EH (cell line): ENCODE results near the gene RGS13.

Source experiments
- DNase-seq: peaks from one replicate; pipeline ENCODE4 v3.0.0-alpha.2; 2015; ENCODE audit warnings: low read depth

Gene RGS13

GRCh38 chr1:192635939-192636338 is at the start of gene RGS13:
RGS13 (plus strand) TSS chr1:192636147; CDS start chr1:192644335, 8,188 bp downstream.
- DNase-seq = no peak

- no peak for DNase-seq
Measured at GRCh38 chr1:192587386-192588266, 48.3 kb upstream of the RGS13 start.

- peak; percentile 61 for DNase-seq
Measured at GRCh38 chr1:192588546-192588945, 47.4 kb upstream of the RGS13 start.

GRCh38 chr1:192589813-192590212 is 46.1 kb upstream of the RGS13 start:
- peak; percentile 54 for DNase-seq

- DNase-seq = no peak
Measured at GRCh38 chr1:192592517-192592916, 43.4 kb upstream of the RGS13 start.

- DNase-seq = peak; percentile 26
Measured at GRCh38 chr1:192592981-192593708, 42.8 kb upstream of the RGS13 start.

- DNase-seq = no peak
Measured at GRCh38 chr1:192595299-192595698, 40.6 kb upstream of the RGS13 start.

- no peak for DNase-seq
Measured at GRCh38 chr1:192598589-192598988, 37.4 kb upstream of the RGS13 start.

- DNase-seq = no peak
Measured at GRCh38 chr1:192600275-192600674, 35.7 kb upstream of the RGS13 start.

GRCh38 chr1:192601143-192601542 is 34.8 kb upstream of the RGS13 start:
- no peak for DNase-seq

- peak; percentile 13 for DNase-seq
Measured at GRCh38 chr1:192601567-192601966, 34.4 kb upstream of the RGS13 start.

GRCh38 chr1:192602757-192603156 is 33.2 kb upstream of the RGS13 start:
- no peak for DNase-seq

GRCh38 chr1:192603218-192603787 is 32.6 kb upstream of the RGS13 start:
- DNase-seq = no peak

- peak; percentile 10 for DNase-seq
Measured at GRCh38 chr1:192604979-192605620, 30.8 kb upstream of the RGS13 start.

- DNase-seq = no peak
Measured at GRCh38 chr1:192608671-192609070, 27.3 kb upstream of the RGS13 start.

- no peak for DNase-seq
Measured at GRCh38 chr1:192609110-192610079, 26.6 kb upstream of the RGS13 start.

GRCh38 chr1:192610112-192610889 is 25.6 kb upstream of the RGS13 start:
- peak; percentile 46 for DNase-seq

- DNase-seq = no peak
Measured at GRCh38 chr1:192615055-192615454, 20.9 kb upstream of the RGS13 start.

- DNase-seq = no peak
Measured at GRCh38 chr1:192620071-192620635, 15.8 kb upstream of the RGS13 start.
